ENCODE measurements around the gene USP30. TPM values are rescaled to one million over a fixed set of nuclear protein-coding genes. Genes with fewer than 3 reads are reported as not detected.

The USP30 gene
- total and polyA plus RNA-seq, 10 of the 15 experiments (the other 5 are each of a cell fraction or from before 2014, with no cell fraction given), result 2.1 to 16.2 (median 6.4) TPM

DNA sequence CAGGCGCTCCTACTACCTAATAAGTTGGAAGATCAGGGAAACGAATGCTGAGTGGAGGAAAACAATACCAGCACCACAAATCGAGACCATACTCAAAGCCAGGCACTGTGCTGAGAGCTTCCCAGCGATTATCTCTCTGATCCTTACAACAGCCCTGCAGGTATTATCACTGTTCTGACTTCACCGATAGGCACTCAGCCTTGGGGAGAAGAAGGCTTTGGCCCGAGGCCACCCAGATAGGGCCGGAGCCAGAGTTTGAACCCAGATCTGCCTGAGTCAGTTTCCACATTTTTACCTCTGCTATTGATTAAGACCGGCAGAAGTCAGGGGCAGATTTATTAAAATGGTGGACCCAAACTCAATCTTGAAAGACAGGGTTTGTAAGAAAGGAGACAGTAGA lies 36.4 kb upstream of the USP30 start (continued):
- TF ChIP-seq, protein P1, sequence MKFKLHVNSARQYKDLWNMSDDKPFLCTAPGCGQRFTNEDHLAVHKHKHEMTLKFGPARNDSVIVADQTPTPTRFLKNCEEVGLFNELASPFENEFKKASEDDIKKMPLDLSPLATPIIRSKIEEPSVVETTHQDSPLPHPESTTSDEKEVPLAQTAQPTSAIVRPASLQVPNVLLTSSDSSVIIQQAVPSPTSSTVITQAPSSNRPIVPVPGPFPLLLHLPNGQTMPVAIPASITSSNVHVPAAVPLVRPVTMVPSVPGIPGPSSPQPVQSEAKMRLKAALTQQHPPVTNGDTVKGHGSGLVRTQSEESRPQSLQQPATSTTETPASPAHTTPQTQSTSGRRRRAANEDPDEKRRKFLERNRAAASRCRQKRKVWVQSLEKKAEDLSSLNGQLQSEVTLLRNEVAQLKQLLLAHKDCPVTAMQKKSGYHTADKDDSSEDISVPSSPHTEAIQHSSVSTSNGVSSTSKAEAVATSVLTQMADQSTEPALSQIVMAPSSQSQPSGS (IDR thresholded peaks at IDR 0.05; ENCODE audit: low read length), result no peak
- TF ChIP-seq, protein P2, sequence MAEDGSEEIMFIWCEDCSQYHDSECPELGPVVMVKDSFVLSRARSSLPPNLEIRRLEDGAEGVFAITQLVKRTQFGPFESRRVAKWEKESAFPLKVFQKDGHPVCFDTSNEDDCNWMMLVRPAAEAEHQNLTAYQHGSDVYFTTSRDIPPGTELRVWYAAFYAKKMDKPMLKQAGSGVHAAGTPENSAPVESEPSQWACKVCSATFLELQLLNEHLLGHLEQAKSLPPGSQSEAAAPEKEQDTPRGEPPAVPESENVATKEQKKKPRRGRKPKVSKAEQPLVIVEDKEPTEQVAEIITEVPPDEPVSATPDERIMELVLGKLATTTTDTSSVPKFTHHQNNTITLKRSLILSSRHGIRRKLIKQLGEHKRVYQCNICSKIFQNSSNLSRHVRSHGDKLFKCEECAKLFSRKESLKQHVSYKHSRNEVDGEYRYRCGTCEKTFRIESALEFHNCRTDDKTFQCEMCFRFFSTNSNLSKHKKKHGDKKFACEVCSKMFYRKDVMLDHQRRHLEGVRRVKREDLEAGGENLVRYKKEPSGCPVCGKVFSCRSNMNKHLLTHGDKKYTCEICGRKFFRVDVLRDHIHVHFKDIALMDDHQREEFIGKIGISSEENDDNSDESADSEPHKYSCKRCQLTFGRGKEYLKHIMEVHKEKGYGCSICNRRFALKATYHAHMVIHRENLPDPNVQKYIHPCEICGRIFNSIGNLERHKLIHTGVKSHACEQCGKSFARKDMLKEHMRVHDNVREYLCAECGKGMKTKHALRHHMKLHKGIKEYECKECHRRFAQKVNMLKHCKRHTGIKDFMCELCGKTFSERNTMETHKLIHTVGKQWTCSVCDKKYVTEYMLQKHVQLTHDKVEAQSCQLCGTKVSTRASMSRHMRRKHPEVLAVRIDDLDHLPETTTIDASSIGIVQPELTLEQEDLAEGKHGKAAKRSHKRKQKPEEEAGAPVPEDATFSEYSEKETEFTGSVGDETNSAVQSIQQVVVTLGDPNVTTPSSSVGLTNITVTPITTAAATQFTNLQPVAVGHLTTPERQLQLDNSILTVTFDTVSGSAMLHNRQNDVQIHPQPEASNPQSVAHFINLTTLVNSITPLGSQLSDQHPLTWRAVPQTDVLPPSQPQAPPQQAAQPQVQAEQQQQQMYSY (CRISPR knock-in tag; IDR thresholded peaks at IDR 0.05), result no peak

DNA sequence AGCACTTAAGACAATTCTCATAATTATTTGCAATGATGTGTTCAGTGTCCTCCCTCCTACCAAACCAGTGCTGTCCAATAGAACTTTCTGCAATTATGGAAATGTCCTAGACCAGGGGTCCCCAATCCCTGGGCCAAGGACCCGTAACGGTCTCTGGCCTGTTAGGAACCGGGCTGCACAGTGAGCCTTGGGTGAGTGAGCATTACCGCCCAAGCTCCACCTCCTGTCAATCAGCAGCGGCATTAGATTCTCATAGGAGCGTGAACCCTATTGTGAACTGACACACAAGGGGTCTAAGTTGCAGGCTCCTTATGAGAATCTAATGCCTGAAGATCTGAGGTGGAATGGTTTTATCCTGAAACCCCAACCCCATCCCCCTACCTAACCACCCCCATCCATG lies 35.4 kb upstream of the USP30 start:
- H3K9ac ChIP-seq (ENCODE audit: control insufficient read depth, insufficient read depth, low read length), result no peak overlapping the region
- H2AFZ ChIP-seq (ENCODE audit: control insufficient read depth, low read depth, low read length), result no peak overlapping the region
- no peaks in the 10 kb centered on the region for H3K79me2 ChIP-seq (ENCODE audit: control insufficient read depth, insufficient read depth, low read length)
- TF ChIP-seq, protein P3, sequence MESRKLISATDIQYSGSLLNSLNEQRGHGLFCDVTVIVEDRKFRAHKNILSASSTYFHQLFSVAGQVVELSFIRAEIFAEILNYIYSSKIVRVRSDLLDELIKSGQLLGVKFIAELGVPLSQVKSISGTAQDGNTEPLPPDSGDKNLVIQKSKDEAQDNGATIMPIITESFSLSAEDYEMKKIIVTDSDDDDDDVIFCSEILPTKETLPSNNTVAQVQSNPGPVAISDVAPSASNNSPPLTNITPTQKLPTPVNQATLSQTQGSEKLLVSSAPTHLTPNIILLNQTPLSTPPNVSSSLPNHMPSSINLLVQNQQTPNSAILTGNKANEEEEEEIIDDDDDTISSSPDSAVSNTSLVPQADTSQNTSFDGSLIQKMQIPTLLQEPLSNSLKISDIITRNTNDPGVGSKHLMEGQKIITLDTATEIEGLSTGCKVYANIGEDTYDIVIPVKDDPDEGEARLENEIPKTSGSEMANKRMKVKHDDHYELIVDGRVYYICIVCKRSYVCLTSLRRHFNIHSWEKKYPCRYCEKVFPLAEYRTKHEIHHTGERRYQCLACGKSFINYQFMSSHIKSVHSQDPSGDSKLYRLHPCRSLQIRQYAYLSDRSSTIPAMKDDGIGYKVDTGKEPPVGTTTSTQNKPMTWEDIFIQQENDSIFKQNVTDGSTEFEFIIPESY (IDR thresholded peaks at IDR 0.05), result no peak
- TF ChIP-seq CBX5 (IDR thresholded peaks at IDR 0.05; ENCODE audit: low read depth) (no peak), HDGF (IDR thresholded peaks at IDR 0.05) (no peak), SUZ12 (IDR thresholded peaks at IDR 0.05; ENCODE audit: unreplicated experiment) (no peak), SUPT20H (IDR thresholded peaks at IDR 0.05; ENCODE audit: borderline replicate concordance, control insufficient read depth, low read depth, low read length) (no peak)
- TF ChIP-seq, protein P4, sequence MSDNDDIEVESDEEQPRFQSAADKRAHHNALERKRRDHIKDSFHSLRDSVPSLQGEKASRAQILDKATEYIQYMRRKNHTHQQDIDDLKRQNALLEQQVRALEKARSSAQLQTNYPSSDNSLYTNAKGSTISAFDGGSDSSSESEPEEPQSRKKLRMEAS (IDR thresholded peaks at IDR 0.05; ENCODE audit: low read depth, low read length), result no peak
- TF ChIP-seq, protein P5, sequence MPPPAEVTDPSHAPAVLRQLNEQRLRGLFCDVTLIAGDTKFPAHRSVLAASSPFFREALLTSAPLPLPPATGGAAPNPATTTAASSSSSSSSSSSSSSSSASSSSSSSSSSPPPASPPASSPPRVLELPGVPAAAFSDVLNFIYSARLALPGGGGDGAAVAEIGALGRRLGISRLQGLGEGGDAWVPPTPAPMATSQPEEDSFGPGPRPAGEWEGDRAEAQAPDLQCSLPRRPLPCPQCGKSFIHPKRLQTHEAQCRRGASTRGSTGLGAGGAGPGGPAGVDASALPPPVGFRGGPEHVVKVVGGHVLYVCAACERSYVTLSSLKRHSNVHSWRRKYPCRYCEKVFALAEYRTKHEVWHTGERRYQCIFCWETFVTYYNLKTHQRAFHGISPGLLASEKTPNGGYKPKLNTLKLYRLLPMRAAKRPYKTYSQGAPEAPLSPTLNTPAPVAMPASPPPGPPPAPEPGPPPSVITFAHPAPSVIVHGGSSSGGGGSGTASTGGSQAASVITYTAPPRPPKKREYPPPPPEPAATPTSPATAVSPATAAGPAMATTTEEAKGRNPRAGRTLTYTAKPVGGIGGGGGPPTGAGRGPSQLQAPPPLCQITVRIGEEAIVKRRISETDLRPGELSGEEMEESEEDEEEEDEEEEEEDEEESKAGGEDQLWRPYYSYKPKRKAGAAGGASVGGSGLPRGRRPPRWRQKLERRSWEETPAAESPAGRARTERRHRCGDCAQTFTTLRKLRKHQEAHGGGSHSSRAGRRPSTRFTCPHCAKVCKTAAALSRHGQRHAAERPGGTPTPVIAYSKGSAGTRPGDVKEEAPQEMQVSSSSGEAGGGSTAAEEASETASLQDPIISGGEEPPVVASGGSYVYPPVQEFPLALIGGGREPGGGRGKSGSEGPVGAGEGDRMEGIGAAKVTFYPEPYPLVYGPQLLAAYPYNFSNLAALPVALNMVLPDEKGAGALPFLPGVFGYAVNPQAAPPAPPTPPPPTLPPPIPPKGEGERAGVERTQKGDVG (CRISPR knock-in tag; IDR thresholded peaks at IDR 0.05), result no peak
- ChIA-PET CTCF (no interaction called here), SMC1A (ENCODE audit: uncharacterized antibody, unreplicated experiment) (no interaction called here), POLR2A (no interaction called here), RAD21 (ENCODE audit: unreplicated experiment) (no interaction called here)
- ATAC-seq (no peak), FAIRE-seq (no peak), DNase-seq (ENCODE audit: low read depth, low spot score) (no peak)
- peaks cover 0 to 3% of the 10 kb centered on the region in 2 experiments; a peak in 1 of 4 replicates for H3K27me3 ChIP-seq (replicated peaks in 1 of 2; ENCODE audit: control insufficient read depth in 2 of 2, insufficient read depth in 2 of 2, low read length in 1 of 2)
- WGBS (ENCODE audit: insufficient coverage, insufficient replicate concordance, low lambda C conversion rate, missing lambda C conversion rate), result 37% methylated on average over 6 of the region's 6 CpGs
- H3K36me3 ChIP-seq (ENCODE audit: control insufficient read depth in 2 of 2, insufficient read depth in 2 of 2, low read length in 1 of 2), result no peaks in the 10 kb centered on the region
- H3K4me2 ChIP-seq (ENCODE audit: control insufficient read depth, insufficient read depth), result no peak overlapping the region
- in situ Hi-C loops (cut with MboI) (no loop called here), intact Hi-C loops (cut with micrococcal nuclease; ENCODE audit: unreplicated experiment) (no loop called here)
- H3K27ac ChIP-seq (ENCODE audit: control insufficient read depth, insufficient read depth), result no peak overlapping the region
- H3K9me3 ChIP-seq (replicated peaks; ENCODE audit: control insufficient read depth, insufficient read depth, low read length), result no peaks in the 10 kb centered on the region; the same call in 2 of the 3 replicates
- H3K4me1 ChIP-seq (ENCODE audit: control insufficient read depth, insufficient read depth, low read length), result no peaks in the 10 kb centered on the region
- H4K20me1 ChIP-seq (ENCODE audit: control insufficient read depth, insufficient read depth), result no peaks in the 10 kb centered on the region
- no peak overlapping the region for H3K4me3 ChIP-seq
- no TSS peak for BruUV-seq (replicated peaks)

Data from GM12878 (cell line).